Measurements from ENCODE around the gene S100PBP.

- TF ChIP-seq SUZ12 (IDR thresholded peaks at IDR 0.05) (no peak), FOXA1 (IDR thresholded peaks at IDR 0.05) (no peak)
Observed at GRCh38 chr1:32780005-32780404, 37.4 kb upstream of the S100PBP start.
